Stimulated activated naive CD8-positive, alpha-beta T cell treated with anti-CD3 and anti-CD28 coated beads, Interleukin-15, Interleukin-2, amounts not matched to agents 100 U/mL and 50 U/mL, for 24 hours (primary cell): ENCODE measurements around the gene FAH.

Source experiments
- ATAC-seq: fragments of 150-1000 bp; cut with Tn5 transposase; one replicate; pipeline ENCODE4 v1.10.0; 2021
- DNase-seq: peaks from one replicate; pipeline ENCODE4 v3.0.0; 2021

Gene FAH

GRCh38 chr15:80174017-80174746 is 21.4 kb downstream of the FAH start:
- DNase-seq (no peak), ATAC-seq (no peak)

- ATAC-seq (no peak), DNase-seq (no peak)
These were observed 22.6 kb downstream of the FAH start for GRCh38 chr15:80175436-80175835.

GRCh38 chr15:80176443-80176842 is 23.6 kb downstream of the FAH start:
- no peak for ATAC-seq
- no peak for DNase-seq

DNA sequence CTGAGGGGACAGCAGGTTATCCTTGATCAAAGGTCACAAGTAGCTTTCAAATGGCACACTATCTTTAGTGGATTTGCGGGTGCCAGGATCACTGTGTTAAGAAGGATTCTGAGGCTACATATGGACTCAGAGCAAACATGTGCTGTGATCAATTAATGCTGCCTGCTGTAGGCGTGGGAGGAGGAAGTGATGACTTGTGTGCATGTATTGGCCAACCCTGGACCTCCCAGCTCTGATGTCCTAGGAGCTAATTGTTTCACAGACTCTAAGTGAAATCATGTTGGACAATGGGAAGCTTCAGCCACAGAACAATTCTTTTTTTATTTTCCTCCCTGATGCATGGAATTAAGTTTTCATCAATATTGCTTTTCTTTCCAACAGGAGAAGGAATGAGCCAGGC is 24.4 kb downstream of the FAH start:
- ATAC-seq, result no peak
- DNase-seq, result no peak

GRCh38 chr15:80179025-80179759 is 26.4 kb downstream of the FAH start:
- DNase-seq (no peak), ATAC-seq (no peak)

GRCh38 chr15:80179935-80180334 is 27.1 kb downstream of the FAH start:
- ATAC-seq, result no peak
- DNase-seq, result no peak

- no peak for ATAC-seq
These were observed 27.7 kb downstream of the FAH start for GRCh38 chr15:80180468-80180867.

GRCh38 chr15:80180986-80181385 is 28.2 kb downstream of the FAH start:
- no peak for ATAC-seq

More at GRCh38 chr15:80180468-80180867, 27.7 kb downstream of the FAH start:
- no peak for DNase-seq

GRCh38 chr15:80182611-80183261 is 29.9 kb downstream of the FAH start:
- DNase-seq, result no peak
- no peak for ATAC-seq

More at GRCh38 chr15:80180986-80181385, 28.2 kb downstream of the FAH start:
- DNase-seq, result no peak

DNA sequence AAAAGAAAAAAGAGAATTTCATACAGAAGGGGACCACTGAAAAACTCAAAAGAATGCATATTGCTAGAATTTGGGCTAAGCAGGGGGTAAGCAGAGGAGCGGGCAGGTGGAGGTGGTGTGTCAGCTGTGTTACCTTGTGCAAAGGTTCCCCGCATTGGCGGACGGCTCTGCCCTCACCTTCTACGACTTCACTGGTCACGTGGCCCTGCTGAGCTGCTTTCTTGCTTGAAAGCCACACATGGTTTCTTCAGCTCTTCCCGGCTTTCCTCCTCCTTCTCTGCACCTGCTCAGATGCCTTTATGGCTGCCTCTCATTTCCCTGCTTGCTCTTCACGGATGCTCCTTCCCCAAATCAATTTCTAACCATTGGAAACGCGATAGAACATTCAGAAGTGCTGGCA is 30.5 kb downstream of the FAH start:
- ATAC-seq (no peak), DNase-seq (no peak)

DNA sequence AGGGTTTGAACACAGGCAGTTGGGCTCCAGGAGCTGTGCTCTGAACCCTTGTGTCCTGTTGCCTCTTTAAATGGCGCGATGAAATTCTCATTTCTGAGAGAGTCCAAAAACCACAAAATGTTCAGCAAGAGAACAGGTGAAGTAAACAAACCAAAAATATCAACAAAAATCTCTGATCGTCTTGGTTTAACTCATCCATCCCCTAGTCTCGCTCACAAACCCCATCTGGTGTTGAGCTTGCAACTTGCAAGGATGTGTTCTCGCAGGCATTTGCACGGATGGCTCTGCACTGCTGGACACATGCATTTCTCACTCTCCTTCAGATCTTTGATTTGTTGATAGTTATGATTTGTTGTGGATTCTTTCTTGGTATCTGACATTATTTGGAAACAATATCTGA is 31.1 kb downstream of the FAH start:
- ATAC-seq (no peak), DNase-seq (no peak)

DNA sequence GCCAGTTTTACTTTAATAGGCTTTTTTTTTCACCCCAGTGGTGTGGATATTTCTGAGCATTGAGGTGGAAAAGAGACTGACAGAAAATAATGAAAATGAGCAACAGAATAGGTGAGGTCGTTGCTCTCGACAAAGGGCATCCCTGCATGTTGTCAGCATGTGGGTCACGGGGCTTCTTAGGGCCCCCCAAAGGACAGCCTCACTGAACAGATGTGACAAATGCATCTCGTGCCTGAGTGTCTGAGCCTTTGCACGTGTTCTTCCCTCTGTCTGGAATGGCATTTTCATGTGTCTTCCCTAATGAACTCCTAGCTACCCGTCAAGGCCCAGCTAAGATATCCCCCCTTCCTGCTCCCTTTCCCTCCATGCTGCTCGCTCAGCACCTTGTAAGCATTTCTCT is 31.8 kb downstream of the FAH start:
- DNase-seq (no peak), ATAC-seq (no peak)

DNA sequence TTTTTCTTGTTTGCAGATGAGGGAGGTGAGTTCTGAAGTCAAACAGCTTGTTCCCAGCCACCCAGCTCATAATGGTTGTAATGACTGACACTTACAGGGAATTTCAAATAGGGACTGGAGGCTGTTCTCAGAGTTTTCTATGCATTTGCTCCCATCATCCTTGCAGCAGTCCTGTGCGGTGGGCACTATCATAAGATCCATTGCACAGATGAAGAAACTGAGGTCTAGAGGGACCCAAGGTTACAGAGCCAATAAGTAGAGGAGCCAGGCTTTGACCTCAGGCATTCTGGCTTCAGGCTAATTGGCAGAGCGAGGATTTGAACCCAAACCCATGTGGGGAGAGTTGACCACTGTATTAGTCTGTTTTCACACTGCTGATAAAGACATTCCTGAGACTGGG is 32.4 kb downstream of the FAH start:
- no peak for ATAC-seq
- DNase-seq, result no peak

DNA sequence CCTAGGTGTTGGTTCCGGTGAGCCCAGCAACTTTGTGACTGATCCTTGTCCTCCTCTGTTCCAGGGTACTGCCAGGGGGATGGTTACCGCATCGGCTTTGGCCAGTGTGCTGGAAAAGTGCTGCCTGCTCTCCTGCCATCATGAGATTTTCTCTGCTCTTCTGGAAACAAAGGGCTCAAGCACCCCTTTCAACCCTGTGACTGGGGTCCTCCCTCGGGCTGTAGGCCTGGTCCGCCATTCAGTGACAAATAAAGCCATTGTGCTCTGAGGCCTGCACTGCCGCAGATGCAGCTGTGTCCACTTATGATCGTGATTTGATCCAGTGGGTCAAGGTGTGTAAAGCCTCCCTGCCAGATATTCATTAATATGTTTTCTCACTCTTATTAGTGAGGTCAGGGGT is 33.3 kb downstream of the FAH start:
- ATAC-seq (no peak), DNase-seq (no peak)

DNA sequence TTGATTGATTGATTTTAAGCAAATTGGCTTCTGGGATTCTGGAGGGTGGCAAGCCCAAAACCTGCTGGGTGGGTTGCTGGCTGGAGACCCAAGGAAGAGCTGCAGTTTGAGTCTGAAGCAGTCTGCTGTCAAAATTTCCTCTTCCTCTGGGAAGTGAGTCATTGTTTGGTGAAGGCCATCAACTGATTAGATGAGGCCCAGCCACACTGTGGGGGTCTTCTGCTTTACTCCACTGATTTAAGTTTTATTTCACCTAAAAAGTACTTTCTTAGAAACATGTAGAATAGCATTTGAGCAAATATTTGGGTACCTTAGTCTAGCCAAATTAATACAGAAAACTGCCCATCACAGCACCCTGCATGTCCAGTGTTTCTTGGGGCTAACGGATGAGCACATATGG is 33.8 kb downstream of the FAH start:
- no peak for ATAC-seq

GRCh38 chr15:80188251-80188650 is 35.5 kb downstream of the FAH start:
- DNase-seq, result no peak
- no peak for ATAC-seq

More for the DNA sequence above, 33.8 kb downstream of the FAH start:
- no peak for DNase-seq

DNA sequence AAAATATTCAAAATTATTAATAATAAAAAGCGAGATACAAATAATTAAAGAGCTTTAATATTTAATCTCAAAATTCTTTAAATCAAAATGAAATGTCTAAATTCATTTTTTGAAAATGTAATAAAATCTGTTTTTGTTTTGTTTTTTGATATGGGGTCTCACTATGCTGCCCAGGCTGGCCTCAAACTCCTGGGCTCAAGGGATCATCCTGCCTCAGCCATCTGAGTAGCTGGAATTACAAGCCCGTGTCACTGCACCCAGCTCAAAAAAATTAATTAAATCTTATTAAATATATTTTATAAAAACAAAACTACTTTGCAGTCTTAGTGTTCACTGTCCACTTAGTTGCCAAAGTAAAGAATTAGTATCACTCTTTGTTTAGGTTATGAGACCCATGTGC is 38.4 kb downstream of the FAH start:
- no peak for DNase-seq
- no peak for ATAC-seq

- ATAC-seq (no peak), DNase-seq (no peak)
These were observed 39.2 kb downstream of the FAH start for GRCh38 chr15:80191897-80192595.

DNA sequence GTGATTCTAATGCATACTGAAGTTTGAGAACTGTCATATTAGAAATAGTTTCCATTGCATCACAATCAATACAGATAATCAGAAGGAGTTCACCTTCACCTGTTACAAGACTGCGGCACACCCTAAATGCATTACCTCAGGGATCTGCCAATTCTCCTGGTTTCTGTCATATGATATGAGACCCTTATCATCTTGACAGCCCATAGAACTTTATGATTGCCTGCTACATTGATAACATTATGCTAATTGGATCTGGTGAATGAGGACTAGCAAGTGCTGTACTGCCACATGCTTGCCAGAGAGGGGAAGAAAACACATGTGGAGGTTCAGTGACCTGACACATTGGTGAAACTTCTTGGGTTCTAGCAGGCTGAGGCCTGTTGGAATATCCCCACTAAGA is 41.4 kb downstream of the FAH start:
- DNase-seq (no peak), ATAC-seq (no peak)

- no peak for ATAC-seq
- no peak for DNase-seq
These were observed 42.1 kb downstream of the FAH start for GRCh38 chr15:80194914-80195313.

DNA sequence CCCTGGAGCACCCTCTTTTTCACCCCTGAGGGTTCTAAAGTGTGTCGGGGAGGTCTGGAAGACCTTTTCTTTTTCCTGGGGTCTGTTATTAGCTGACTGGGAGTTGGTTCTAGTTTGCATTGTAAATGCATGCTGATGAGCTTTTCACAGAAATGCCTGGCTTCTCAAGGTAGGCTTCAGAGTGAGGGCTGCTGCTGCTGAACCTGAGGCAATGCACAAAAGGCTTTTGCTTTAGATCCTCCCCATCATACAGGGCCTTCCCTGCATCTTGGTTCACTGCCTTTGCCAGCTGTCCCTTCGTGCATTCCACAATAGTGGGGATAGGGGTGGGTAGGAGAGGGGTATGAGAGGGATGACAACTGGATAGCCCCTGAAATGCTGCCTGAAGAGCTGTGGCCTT is 46.6 kb downstream of the FAH start:
- ATAC-seq (no peak), DNase-seq (no peak)

- ATAC-seq (no peak), DNase-seq (no peak)
These were observed 47.1 kb downstream of the FAH start for GRCh38 chr15:80199869-80200268.
